Lower leg skin (tissue), 4 donors: ENCODE results near the gene ZNF580. TPM values are rescaled to one million over a fixed set of nuclear protein-coding genes. Genes with fewer than 3 reads are reported as not detected.

Experiments used
- DNase-seq, 2 donors: peaks; one replicate each; pipeline ENCODE4 v3.0.0-alpha.2; 2019; ENCODE audit warnings: low spot score in 2 of 2
- H3K4me3 ChIP-seq: fragments of 200-600 bp; sonication (generic); 2 replicates; pipeline ENCODE4 v1.5.1; 2017; ENCODE audit warnings: mild to moderate bottlenecking, low read depth; ENCODE audit not compliant: poor library complexity, severe bottlenecking
- CTCF ChIP-seq, 3 donors: fragments of 450-650 bp; IDR thresholded peaks; one replicate each; pipeline ENCODE4 v1.5.1; 2016; ENCODE audit warnings: antibody characterized with exemption in 3 of 3, mild to moderate bottlenecking in 3 of 3, moderate library complexity in 2 of 3
- POLR2A ChIP-seq, 2 donors: fragments of 450-650 bp; IDR thresholded peaks; one replicate each; pipeline ENCODE4 v1.6.1; 2016 to 2017; ENCODE audit warnings: antibody characterized with exemption in 2 of 2, mild to moderate bottlenecking in 1 of 2, moderate library complexity in 1 of 2
- WGBS, 2 donors: methylation state at CpG; one replicate each; pipeline ENCODE4 v1.1.5; 2018; 5-methylcytosine and 5-hydroxymethylcytosine counted together
- intact Hi-C: fragments of 100-400 bp; cut with DNase I; formaldehyde crosslinking; loops from one replicate; pipeline ENCODE4 v1.15.0; 2023; ENCODE audit warnings: low total_unique reads
- total RNA-seq, 4 donors: library from RNA; depleted of rRNA; stranded (reverse); fragments of >200 nt; gene quantifications; one replicate each; pipeline ENCODE4 v1.1.0, GENCODE V29; 2016

ZNF580 gene
- total RNA-seq, 4 donors from 2014 or later: 14.1 to 38.0 (median 22.9) TPM

DNA sequence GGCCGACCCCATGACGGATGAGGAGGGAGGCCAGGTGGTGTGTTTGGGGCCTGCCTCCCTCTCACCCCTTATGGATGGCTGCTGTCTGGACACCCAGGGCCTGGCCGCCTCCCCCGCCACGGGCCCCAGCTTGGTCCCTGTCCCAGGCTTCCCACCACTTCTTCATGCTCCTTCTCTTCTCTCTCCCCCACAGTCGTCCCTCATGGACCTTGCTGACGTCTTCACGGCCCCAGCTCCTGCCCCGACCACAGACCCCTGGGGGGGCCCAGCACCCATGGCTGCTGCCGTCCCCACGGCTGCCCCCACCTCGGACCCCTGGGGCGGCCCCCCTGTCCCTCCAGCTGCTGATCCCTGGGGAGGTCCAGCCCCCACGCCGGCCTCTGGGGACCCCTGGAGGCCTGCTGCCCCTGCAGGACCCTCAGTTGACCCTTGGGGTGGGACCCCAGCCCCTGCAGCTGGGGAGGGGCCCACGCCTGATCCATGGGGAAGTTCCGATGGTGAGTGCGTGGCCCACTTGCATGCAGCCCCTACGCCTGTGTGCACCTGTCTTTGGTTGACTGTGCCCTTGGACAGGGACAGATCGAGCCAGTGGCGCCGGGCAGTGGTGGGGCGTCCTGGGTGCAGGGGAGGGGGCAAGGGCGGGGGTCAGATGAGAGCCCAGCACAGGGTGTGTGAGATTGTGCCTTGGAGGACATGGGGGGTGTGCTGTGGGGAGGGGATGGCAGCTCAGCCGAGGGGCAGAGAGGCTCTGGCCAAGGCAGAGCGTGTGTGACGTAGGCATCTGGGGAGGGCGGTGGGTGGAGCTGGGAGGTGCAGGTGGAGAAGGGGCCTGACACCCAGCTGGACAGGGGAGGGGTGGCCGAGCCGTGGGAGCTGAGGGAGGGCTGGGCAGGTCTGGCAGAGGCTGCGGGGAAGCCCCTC is 51.0 kb downstream of the ZNF580 start:
- DNase-seq: peak in 1 of 2 donors; percentile 80
- TF ChIP-seq POLR2A (IDR thresholded peaks at IDR 0.05) (no peak), CTCF (IDR thresholded peaks at IDR 0.05) (no peak)
- H3K4me3 ChIP-seq: no peak overlapping the region
- 94 to 97% methylated on average over 28 to 31 of the region's 31 CpGs for whole genome bisulfite sequencing, 2 donors
- intact Hi-C loops: no loop called here

DNA sequence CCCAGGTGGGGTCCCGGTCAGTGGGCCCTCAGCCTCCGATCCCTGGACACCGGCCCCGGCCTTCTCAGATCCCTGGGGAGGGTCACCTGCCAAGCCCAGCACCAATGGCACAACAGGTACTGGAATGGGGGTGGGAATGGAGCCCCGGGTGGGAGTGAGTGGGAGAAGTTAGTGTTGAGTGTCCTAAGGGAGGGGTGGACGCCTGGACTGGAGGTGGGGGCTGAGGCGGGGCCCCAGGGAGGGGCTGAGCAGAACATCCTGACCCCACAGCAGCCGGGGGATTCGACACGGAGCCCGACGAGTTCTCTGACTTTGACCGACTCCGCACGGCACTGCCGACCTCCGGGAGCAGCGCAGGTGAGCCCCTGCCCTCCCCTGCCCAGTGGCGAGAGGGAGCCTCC is 51.9 kb downstream of the ZNF580 start:
- DNase-seq: peak in 1 of 2 donors; percentile 79
- no peak for TF ChIP-seq POLR2A (IDR thresholded peaks at IDR 0.05)
- TF ChIP-seq CTCF (IDR thresholded peaks at IDR 0.05): no peak
- no peak overlapping the region for H3K4me3 ChIP-seq
- intact Hi-C loops: no loop called here
- WGBS, 2 donors: 92 to 96% methylated on average over 18 to 19 of the region's 19 CpGs

Other genes with a start within 250 kb of the ZNF580 start
- gene UBE2S, start 233.2 kb upstream of the ZNF580 start, total RNA-seq: 10 to 100 TPM in 1 of 4 donors, 1 to 10 TPM in 3; 6.2 to 14.6 (median 9.2) TPM
- gene SHISA7, start 197.7 kb upstream of the ZNF580 start, total RNA-seq: under 1 TPM in 1 of 4 donors, not detected in 3; 0.10 TPM
- 10 to 100 TPM; 31.0 to 73.1 (median 66.4) TPM for gene ISOC2, start 179.4 kb upstream of the ZNF580 start, total RNA-seq
- gene C19orf85, start 176.3 kb upstream of the ZNF580 start, total RNA-seq: not detected
- 10 to 100 TPM in 3 of 4 donors, 1 to 10 TPM in 1; 5.4 to 17.9 (median 12.2) TPM for gene ZNF628, start 164.4 kb upstream of the ZNF580 start, total RNA-seq
- 1 to 10 TPM; 2.5 to 5.3 (median 4.1) TPM for gene NAT14, start 155.8 kb upstream of the ZNF580 start, total RNA-seq
- 1 to 10 TPM in 3 of 4 donors, under 1 TPM in 1; 0.64 to 6.2 (median 3.0) TPM for gene SSC5D, start 152.6 kb upstream of the ZNF580 start, total RNA-seq
- gene SBK2, start 103.9 kb upstream of the ZNF580 start, total RNA-seq: not detected
- under 1 TPM in 1 of 4 donors, not detected in 3; 0.26 TPM for gene SBK3, start 95.5 kb upstream of the ZNF580 start, total RNA-seq
- gene ZNF579, start 60.2 kb upstream of the ZNF580 start, total RNA-seq: 1 to 10 TPM; 4.2 to 5.1 (median 4.6) TPM
- 10 to 100 TPM in 1 of 4 donors, 1 to 10 TPM in 3; 5.9 to 14.3 (median 7.7) TPM for gene FIZ1, start 41.5 kb upstream of the ZNF580 start, total RNA-seq
- gene ZNF524, start 40.7 kb upstream of the ZNF580 start, total RNA-seq: 10 to 100 TPM; 58.4 to 88.3 (median 78.3) TPM
- gene ZNF865, start 35.4 kb upstream of the ZNF580 start, total RNA-seq: 10 to 100 TPM in 3 of 4 donors, 1 to 10 TPM in 1; 8.1 to 17.8 (median 12.3) TPM
- 10 to 100 TPM in 2 of 4 donors, 1 to 10 TPM in 2; 5.7 to 10.3 (median 8.3) TPM for gene ZNF784, start 16.4 kb upstream of the ZNF580 start, total RNA-seq
- 10 to 100 TPM; 20.1 to 27.3 (median 22.8) TPM for gene ZNF581, start 2.6 kb downstream of the ZNF580 start, total RNA-seq
- 10 to 100 TPM in 1 of 4 donors, 1 to 10 TPM in 3; 7.9 to 10.4 (median 8.5) TPM for gene CCDC106, start 7.2 kb downstream of the ZNF580 start, total RNA-seq
- gene U2AF2, start 14.0 kb downstream of the ZNF580 start, total RNA-seq: 100 to 1,000 TPM in 3 of 4 donors, 10 to 100 TPM in 1; 78.8 to 149 (median 106) TPM
- gene EPN1, start 34.2 kb downstream of the ZNF580 start, total RNA-seq: 100 to 1,000 TPM in 3 of 4 donors, 10 to 100 TPM in 1; 81.2 to 189 (median 120) TPM
- not detected for gene NLRP9, start 97.4 kb downstream of the ZNF580 start, total RNA-seq
- gene RFPL4A, start 118.1 kb downstream of the ZNF580 start, total RNA-seq: not detected
- gene RFPL4AL1, start 128.1 kb downstream of the ZNF580 start, total RNA-seq: not detected
- under 1 TPM in 1 of 4 donors, not detected in 3; 0.10 TPM for gene NLRP11, start 191.0 kb downstream of the ZNF580 start, total RNA-seq
- gene NLRP4, start 195.5 kb downstream of the ZNF580 start, total RNA-seq: not detected